Measurements from ENCODE around the gene MSI2.

Gene MSI2

DNA sequence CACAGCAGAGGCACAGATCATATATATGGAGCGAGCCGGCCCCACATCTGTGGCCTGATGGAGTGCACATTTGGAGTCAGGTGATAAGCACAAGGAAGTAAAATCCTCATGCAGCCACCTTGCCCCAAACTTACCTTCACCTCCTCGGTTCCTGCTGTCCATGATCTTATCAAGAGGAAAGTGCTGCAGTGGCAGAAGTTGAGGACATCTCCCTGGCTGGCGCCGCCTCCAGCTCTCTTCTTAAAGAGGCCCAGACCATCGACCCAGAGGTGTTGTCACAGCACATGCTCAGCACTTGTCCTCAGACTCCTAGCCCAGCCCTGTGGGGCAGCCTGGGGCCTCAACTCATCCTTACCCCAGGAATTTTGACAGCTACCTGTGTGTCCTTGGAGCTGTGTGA is 276.2 kb downstream of the MSI2 start:
- no peak for DNase-seq

DNA sequence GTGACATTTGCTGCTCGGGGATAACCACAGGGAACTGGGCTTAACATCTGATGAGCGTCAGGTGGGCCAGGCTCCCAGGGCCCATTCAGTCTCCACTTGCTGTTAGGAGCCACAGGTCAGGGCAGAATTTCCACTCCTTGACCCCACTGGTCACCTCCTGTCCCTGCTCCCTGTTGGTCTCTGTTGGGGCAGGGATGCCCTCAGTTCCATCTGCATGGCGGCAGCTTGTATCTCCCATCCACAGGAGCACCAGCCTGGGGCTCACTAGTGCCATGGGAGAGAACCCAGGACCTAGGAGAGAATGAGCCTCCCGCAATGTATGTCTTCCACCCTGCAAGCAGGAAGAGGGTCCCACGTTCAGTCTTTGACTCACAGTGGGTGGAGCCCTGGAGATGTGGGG is 276.6 kb downstream of the MSI2 start:
- DNase-seq = no peak

GRCh38 chr17:57533684-57534305 is 277.5 kb downstream of the MSI2 start:
- no peak for DNase-seq

GRCh38 chr17:57534863-57535248 is 278.5 kb downstream of the MSI2 start:
- no peak for DNase-seq

- DNase-seq = no peak
Observed at GRCh38 chr17:57535249-57535966, 279.1 kb downstream of the MSI2 start.

DNA sequence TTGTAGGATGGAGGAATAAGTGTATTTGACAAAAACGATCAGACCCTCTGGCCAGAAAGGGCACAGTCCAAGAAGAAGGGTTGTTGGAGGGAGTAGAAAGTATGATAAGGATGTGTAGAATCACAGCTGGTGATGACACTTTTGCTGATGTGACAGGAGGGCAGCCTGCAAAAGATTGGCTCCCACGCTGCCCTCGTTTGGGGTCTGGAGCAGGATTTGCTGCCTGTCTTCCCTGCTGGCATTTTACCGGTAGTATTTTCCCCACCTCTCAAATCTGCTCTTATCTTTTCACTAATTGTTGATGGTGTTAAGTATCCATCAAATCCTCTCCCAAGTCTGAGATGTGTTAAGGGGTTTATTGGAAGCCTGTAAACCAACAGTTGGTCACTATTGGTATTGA is 280.0 kb downstream of the MSI2 start:
- no peak for DNase-seq

- no peak for DNase-seq
Observed at GRCh38 chr17:57536789-57537523, 280.6 kb downstream of the MSI2 start.

GRCh38 chr17:57537524-57538410 is 281.4 kb downstream of the MSI2 start:
- DNase-seq = no peak

- no peak for DNase-seq
Observed at GRCh38 chr17:57538736-57539456, 282.6 kb downstream of the MSI2 start.

- DNase-seq = no peak
Observed at GRCh38 chr17:57539529-57540301, 283.4 kb downstream of the MSI2 start.

DNA sequence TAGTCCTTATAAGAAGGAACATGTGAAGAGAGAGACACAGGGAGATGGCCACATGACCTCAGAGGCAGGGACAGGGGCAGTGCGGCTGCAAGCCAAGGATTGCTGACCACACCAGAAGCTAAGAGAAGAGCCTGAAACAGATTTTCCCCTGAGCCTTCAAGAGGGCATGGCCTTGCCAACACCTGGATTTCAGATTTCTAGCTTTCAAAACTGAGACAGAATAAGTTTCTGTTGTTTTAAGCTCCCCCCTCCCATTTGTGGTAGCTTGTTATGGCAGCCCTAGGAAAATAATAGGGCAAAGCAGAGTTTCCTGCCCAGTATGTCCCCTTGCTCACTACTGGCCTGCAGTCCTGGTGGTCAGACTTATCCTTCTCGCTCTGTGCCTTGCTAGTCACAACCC is 284.3 kb downstream of the MSI2 start:
- DNase-seq = no peak

DNA sequence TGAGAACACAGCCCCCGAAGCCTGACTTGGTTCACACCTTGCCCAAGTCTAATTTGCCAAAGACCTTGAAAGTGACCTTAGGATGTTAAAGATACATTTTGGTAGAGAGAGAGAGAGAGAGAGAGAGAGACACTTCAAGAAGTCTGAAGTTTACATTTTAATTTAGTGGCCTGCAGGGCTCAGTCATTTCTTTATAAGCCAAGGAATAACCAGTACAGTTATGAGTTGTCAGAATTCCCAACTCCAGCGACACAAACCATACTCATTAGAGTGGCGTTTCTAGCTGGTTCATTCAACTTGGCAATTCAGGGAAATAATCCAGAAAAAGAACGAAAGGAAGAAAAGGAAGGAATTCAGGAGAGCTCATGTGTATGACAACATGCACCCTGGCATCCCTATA is 284.7 kb downstream of the MSI2 start:
- no peak for DNase-seq

GRCh38 chr17:57541472-57542394 is 285.4 kb downstream of the MSI2 start:
- peak; percentile 60 for DNase-seq

GRCh38 chr17:57542510-57542909 is 286.2 kb downstream of the MSI2 start:
- no peak for DNase-seq

- no peak for DNase-seq
Observed at GRCh38 chr17:57543230-57543629, 286.9 kb downstream of the MSI2 start.

DNA sequence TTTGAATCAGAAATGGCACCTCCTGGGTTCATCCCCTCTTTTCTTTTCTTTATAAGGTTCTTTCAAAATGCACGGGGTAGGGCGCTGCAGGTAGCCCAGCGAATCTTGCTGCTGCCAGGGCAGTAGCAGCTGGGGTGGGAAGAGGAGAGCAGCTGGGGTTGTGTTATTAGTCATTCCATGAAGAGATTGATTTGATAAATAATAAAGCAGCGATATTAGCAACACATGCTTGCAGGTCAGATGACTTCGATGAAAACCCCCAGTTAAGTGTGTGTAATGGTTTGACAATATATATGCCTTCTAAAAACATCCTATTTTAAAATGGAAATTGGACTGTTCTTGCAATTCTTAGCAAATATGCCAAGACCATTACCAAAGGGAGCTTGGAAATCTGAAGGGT is 288.1 kb downstream of the MSI2 start:
- no peak for DNase-seq

DNA sequence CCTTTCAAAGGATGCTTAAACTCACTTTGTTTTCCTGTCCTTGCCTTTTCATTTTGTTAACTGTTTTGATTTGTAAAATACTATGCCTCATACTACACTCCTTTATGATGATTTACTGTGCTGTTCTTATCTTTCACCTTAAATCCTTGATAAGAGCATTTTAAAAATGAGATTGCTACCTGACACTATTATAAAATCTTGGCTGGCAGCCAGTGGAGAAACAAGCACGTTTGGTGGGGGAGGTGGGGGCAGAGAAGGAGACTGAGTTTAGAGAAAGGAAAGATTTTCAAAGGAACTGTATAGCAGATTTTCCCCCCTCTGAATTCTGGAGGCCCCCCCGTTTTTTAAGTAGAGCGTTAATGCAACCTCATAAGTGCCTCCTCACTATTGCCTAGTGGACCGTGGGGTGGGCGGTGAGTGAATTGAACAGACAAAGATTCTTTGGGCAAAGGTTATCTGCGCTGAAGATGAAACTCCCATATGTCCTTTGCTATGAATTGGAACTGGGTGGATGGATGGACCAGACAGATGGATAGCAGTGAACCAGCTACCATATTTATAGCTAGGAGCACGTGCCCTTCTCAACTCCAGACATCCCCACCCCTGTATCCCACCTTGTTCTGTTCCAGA is 288.6 kb downstream of the MSI2 start:
- DNase-seq = no peak

DNA sequence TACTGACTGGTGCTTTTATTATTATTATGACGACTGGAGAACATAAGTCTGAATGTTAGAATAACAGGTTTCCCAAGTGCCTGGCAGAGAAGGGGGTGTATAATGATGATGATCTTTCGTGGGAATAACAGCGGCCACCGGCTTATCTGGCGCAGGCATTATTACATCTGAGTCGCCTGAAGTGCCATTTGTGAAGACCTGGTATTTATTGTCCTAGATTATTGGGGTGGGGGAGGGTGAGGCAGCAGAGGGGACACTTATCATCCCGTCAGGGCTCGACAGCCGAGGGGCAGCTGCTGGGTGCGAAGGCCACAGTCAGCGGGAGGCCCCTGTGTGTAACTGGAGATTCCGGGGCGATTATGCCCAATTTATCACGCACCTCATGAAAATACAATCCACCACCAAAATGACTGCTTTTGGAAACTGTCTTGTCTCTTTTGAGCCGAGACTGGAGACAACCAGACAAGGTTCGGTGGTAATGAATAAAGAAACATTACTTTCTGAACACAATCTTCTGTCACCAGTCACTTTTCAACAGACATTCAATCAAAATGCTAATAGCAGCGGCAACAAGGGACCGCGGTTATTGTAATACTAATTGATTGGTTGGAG is 289.5 kb downstream of the MSI2 start:
- no peak for DNase-seq
